DMS79 (cell line): ENCODE measurements around the gene NOXO1.
A peak's percentile ranks its signal among the peaks of the same experiment; 100 is the strongest.

ENCODE experiments used
- DNase-seq: peaks from one replicate; lab custom pipeline; 2025; lab: John Stamatoyannopoulos, UW

NOXO1 gene

GRCh38 chr16:1979271-1980029 lies 1.8 kb downstream of the NOXO1 start:
- peak; percentile 38 for DNase-seq

GRCh38 chr16:1978476-1979120 lies 2.7 kb downstream of the NOXO1 start:
- DNase-seq = no peak

GRCh38 chr16:1977875-1978268 lies 3.4 kb downstream of the NOXO1 start:
- no peak for DNase-seq

GRCh38 chr16:1976951-1977874 lies 4.1 kb downstream of the NOXO1 start:
- DNase-seq = no peak

- no peak for DNase-seq
Observed at GRCh38 chr16:1976216-1976520, 5.1 kb downstream of the NOXO1 start.

- no peak for DNase-seq
Observed at GRCh38 chr16:1975432-1976215, 5.6 kb downstream of the NOXO1 start.

- DNase-seq = no peak
Observed at GRCh38 chr16:1974157-1975070, 6.9 kb downstream of the NOXO1 start.

GRCh38 chr16:1973461-1974156 lies 7.7 kb downstream of the NOXO1 start:
- no peak for DNase-seq

- no peak for DNase-seq
Observed at GRCh38 chr16:1972490-1972877, 8.8 kb downstream of the NOXO1 start.

- peak; percentile 68 for DNase-seq
Observed at GRCh38 chr16:1971796-1972489, 9.3 kb downstream of the NOXO1 start, which contains the start of gene TBL3. Gene TBL3 (plus strand): TSS chr16:1972053. CDS start chr16:1972165, 112 bp downstream.

- DNase-seq = no peak
Observed at GRCh38 chr16:1968146-1968953, 12.9 kb downstream of the NOXO1 start.

GRCh38 chr16:1966460-1966859 lies 14.8 kb downstream of the NOXO1 start, which contains the start of gene RNF151:
Gene RNF151 (plus strand): TSS chr16:1966856. CDS start chr16:1966882, 26 bp downstream.
- DNase-seq = no peak

GRCh38 chr16:1965396-1966001 lies 15.8 kb downstream of the NOXO1 start:
- DNase-seq = no peak

GRCh38 chr16:1964506-1965395 lies 16.5 kb downstream of the NOXO1 start, which contains the start of gene RPS2:
Gene RPS2 (minus strand): TSS chr16:1964826. CDS start chr16:1964625, 201 bp downstream.
- DNase-seq = peak; percentile 92

- DNase-seq = no peak
Observed at GRCh38 chr16:1963806-1964505, 17.3 kb downstream of the NOXO1 start.
